ENCODE measurements around the gene PCSK6. TPM values are rescaled to one million over a fixed set of nuclear protein-coding genes. Genes with fewer than 3 reads are reported as not detected.
"Not testable (repeated sequence)": the region's sequence is repeated elsewhere in the genome, so short reads cannot be mapped to it uniquely, and the experiment has no call there.

The PCSK6 gene
- total and polyA plus RNA-seq, 5 experiments from 2014 or later: 0.04 to 6.7 (median 1.3) TPM

GRCh38 chr15:101349047-101349951 lies 140.2 kb downstream of the PCSK6 start:
- H3K36me3 Mint-ChIP-seq: no peaks in the 10 kb centered on the region
- no peaks in the 10 kb centered on the region for H3K9me3 Mint-ChIP-seq
- H3K27ac Mint-ChIP-seq: no peak overlapping the region
- POLR2A ChIA-PET: no interaction called here
- no peaks in the 10 kb centered on the region for H3K4me1 Mint-ChIP-seq
- DNase-seq (no peak), ATAC-seq (no peak)
- H3K27me3 Mint-ChIP-seq: peaks cover 9 to 19% (median 16%) of the 10 kb centered on the region in 5 donors
- no peak overlapping the region for H3K4me3 Mint-ChIP-seq

GRCh38 chr15:101348643-101349042 lies 140.9 kb downstream of the PCSK6 start:
- H3K27ac Mint-ChIP-seq: no peak overlapping the region
- H3K36me3 Mint-ChIP-seq: no peaks in the 10 kb centered on the region
- POLR2A ChIA-PET: no interaction called here
- no peaks in the 10 kb centered on the region for H3K9me3 Mint-ChIP-seq
- H3K4me1 Mint-ChIP-seq: no peaks in the 10 kb centered on the region
- peaks cover 11 to 23% (median 13%) of the 10 kb centered on the region in 5 donors for H3K27me3 Mint-ChIP-seq
- H3K4me3 Mint-ChIP-seq: no peak overlapping the region
- DNase-seq: no peak
- no peak for ATAC-seq

GRCh38 chr15:101348015-101348414 lies 141.5 kb downstream of the PCSK6 start:
- Mint-ChIP-seq H3K4me3 (no peak overlapping the region), H3K4me1 (no peaks in the 10 kb centered on the region), H3K27ac (no peak overlapping the region), H3K9me3 (no peaks in the 10 kb centered on the region), H3K36me3 (no peaks in the 10 kb centered on the region), H3K27me3 (peaks cover 10 to 25% (median 13%) of the 10 kb centered on the region in 5 donors)
- ATAC-seq (no peak), DNase-seq (no peak)
- POLR2A ChIA-PET: no interaction called here

- H3K4me1 Mint-ChIP-seq: no peaks in the 10 kb centered on the region
- DNase-seq (no peak), ATAC-seq (no peak)
- H3K9me3 Mint-ChIP-seq: no peaks in the 10 kb centered on the region
- H3K4me3 Mint-ChIP-seq: no peak overlapping the region
- no peaks in the 10 kb centered on the region for H3K36me3 Mint-ChIP-seq
- no peak overlapping the region for H3K27ac Mint-ChIP-seq
- peaks cover 10 to 25% (median 15%) of the 10 kb centered on the region in 5 donors for H3K27me3 Mint-ChIP-seq
- POLR2A ChIA-PET: no interaction called here
Measured at GRCh38 chr15:101347454-101347853, 142.1 kb downstream of the PCSK6 start.

- DNase-seq (no peak), ATAC-seq (no peak)
- H3K4me1 Mint-ChIP-seq: no peaks in the 10 kb centered on the region
- H3K36me3 Mint-ChIP-seq: peaks cover 0 to 4% (median 0%) of the 10 kb centered on the region in 3 donors
- H3K27me3 Mint-ChIP-seq: peaks cover 10 to 25% (median 16%) of the 10 kb centered on the region in 5 donors
- H3K9me3 Mint-ChIP-seq: no peaks in the 10 kb centered on the region
- H3K4me3 Mint-ChIP-seq: no peak overlapping the region
- POLR2A ChIA-PET: no interaction called here
- H3K27ac Mint-ChIP-seq: no peak overlapping the region
Measured at GRCh38 chr15:101346928-101347327, 142.6 kb downstream of the PCSK6 start.

GRCh38 chr15:101342056-101342455 lies 147.5 kb downstream of the PCSK6 start:
- Mint-ChIP-seq H3K4me3 (no peak overlapping the region), H3K27ac (no peak overlapping the region), H3K36me3 (peaks cover 3 to 4% (median 3%) of the 10 kb centered on the region in 3 donors), H3K27me3 (peaks cover 9 to 36% (median 17%) of the 10 kb centered on the region in 5 donors), H3K4me1 (no peaks in the 10 kb centered on the region), H3K9me3 (peaks cover 0 to 11% (median 0%) of the 10 kb centered on the region in 9 donors)
- ATAC-seq (no peak), DNase-seq (no peak)
- POLR2A ChIA-PET: no interaction called here

- Mint-ChIP-seq H3K36me3 (peaks cover 3 to 8% (median 3%) of the 10 kb centered on the region in 3 donors), H3K27me3 (peaks cover 6 to 23% (median 7%) of the 10 kb centered on the region in 5 donors), H3K4me1 (peaks cover 1 to 20% (median 11%) of the 10 kb centered on the region in 4 donors), H3K4me3 (no peak overlapping the region), H3K9me3 (peaks cover 0 to 36% (median 13%) of the 10 kb centered on the region in 9 donors), H3K27ac (no peak overlapping the region)
- no peak for DNase-seq
- POLR2A ChIA-PET: no interaction called here
- ATAC-seq: no peak
Measured at GRCh38 chr15:101338502-101339057, 150.9 kb downstream of the PCSK6 start.

GRCh38 chr15:101337976-101338375 lies 151.5 kb downstream of the PCSK6 start:
- DNase-seq: no peak
- peaks cover 6 to 21% (median 7%) of the 10 kb centered on the region in 5 donors for H3K27me3 Mint-ChIP-seq

GRCh38 chr15:101333907-101334789 lies 155.4 kb downstream of the PCSK6 start:
- H3K27ac Mint-ChIP-seq: peak overlapping the region; percentile 85 to 96 (median 93)
- not testable (repeated sequence) for H3K36me3 Mint-ChIP-seq
- peak overlapping the region in 8 of 10 donors; percentile 26 to 57 (median 43) for H3K4me3 Mint-ChIP-seq
- H3K9me3 Mint-ChIP-seq: peaks cover 0 to 35% (median 15%) of the 10 kb centered on the region in 9 donors
- DNase-seq (peak; percentile 31 to 85 (median 68)), ATAC-seq (peak; percentile 94 to 100)
- H3K27me3 Mint-ChIP-seq: peaks cover 0 to 15% (median 6%) of the 10 kb centered on the region in 5 donors
- POLR2A ChIA-PET: interaction anchor here (0.9 to 2.1 kb wide), 4 partner anchors 13 to 39 kb away, joined by 3 to 10 read pairs (median 6); partner anchors contain the start of gene SNRPA1
- peaks cover 8 to 42% (median 20%) of the 10 kb centered on the region in 4 donors for H3K4me1 Mint-ChIP-seq

More at GRCh38 chr15:101337976-101338375, 151.5 kb downstream of the PCSK6 start:
- peaks cover 0 to 40% (median 14%) of the 10 kb centered on the region in 9 donors for H3K9me3 Mint-ChIP-seq
- POLR2A ChIA-PET: no interaction called here
- peaks cover 3 to 26% (median 17%) of the 10 kb centered on the region in 4 donors for H3K4me1 Mint-ChIP-seq
- H3K4me3 Mint-ChIP-seq: no peak overlapping the region
- peaks cover 3 to 12% (median 6%) of the 10 kb centered on the region in 3 donors for H3K36me3 Mint-ChIP-seq
- H3K27ac Mint-ChIP-seq: no peak overlapping the region
- no peak for ATAC-seq

GRCh38 chr15:101332061-101332467 lies 157.4 kb downstream of the PCSK6 start:
- no peak for ATAC-seq
- H3K4me1 Mint-ChIP-seq: peaks cover 8 to 42% (median 20%) of the 10 kb centered on the region in 4 donors
- H3K27ac Mint-ChIP-seq: peak overlapping the region in 7 of 10 donors; percentile 35 to 95 (median 73)
- H3K36me3 Mint-ChIP-seq: peaks cover 0 to 8% (median 6%) of the 10 kb centered on the region in 3 donors
- POLR2A ChIA-PET: interaction anchor here (1.0 kb wide), 1 partner anchor 11 kb away, joined by 5 read pairs; no protein-coding TSS in a partner anchor
- H3K27me3 Mint-ChIP-seq: peaks cover 0 to 14% (median 1%) of the 10 kb centered on the region in 5 donors
- H3K9me3 Mint-ChIP-seq: peaks cover 0 to 35% (median 14%) of the 10 kb centered on the region in 9 donors
- DNase-seq: no peak
- no peak overlapping the region for H3K4me3 Mint-ChIP-seq

- DNase-seq: no peak
- POLR2A ChIA-PET: no interaction called here
- Mint-ChIP-seq H3K9me3 (peaks cover 0 to 25% (median 10%) of the 10 kb centered on the region in 9 donors), H3K36me3 (peaks cover 0 to 6% (median 4%) of the 10 kb centered on the region in 3 donors), H3K4me3 (no peak overlapping the region), H3K27ac (peak overlapping the region in 1 of 10 donors; percentile 50), H3K27me3 (peaks cover 0 to 22% (median 7%) of the 10 kb centered on the region in 5 donors), H3K4me1 (peaks cover 8 to 30% (median 18%) of the 10 kb centered on the region in 4 donors)
- no peak for ATAC-seq
Measured at GRCh38 chr15:101329867-101330380, 159.6 kb downstream of the PCSK6 start.

All from naive thymus-derived CD8-positive, alpha-beta T cell (primary cell).